Ovary (tissue), 9 donors: Measurements from ENCODE around the gene LYZ. TPM values are rescaled to one million over a fixed set of nuclear protein-coding genes. Genes with fewer than 3 reads are reported as not detected.

ENCODE experiments used
- DNase-seq, 5 donors: peaks; one replicate each; pipeline ENCODE4 v3.0.0-alpha.2; 2019 to 2020
- H3K27ac ChIP-seq, 2 donors: fragments of 200-600 bp; one replicate each; pipeline versions ENCODE4 v1.5.1 to v1.8.0; 2019 to 2022
- H3K27me3 ChIP-seq: fragments of 200-600 bp; one replicate; pipeline ENCODE4 v1.8.0; 2022
- H3K36me3 ChIP-seq: fragments of 200-600 bp; sonication (generic); one replicate; pipeline ENCODE4 v1.5.1; 2019
- H3K4me1 ChIP-seq: one replicate; pipeline ENCODE4 v1.8.1; 2013; ENCODE audit warnings: mild to moderate bottlenecking, moderate library complexity; ENCODE audit not compliant: insufficient read depth
- H3K4me3 ChIP-seq: fragments of 200-600 bp; sonication (generic); one replicate; pipeline ENCODE4 v1.5.1; 2017
- H3K9me3 ChIP-seq, 2 donors: fragments of 200-600 bp in 1 of 2; sonication (generic) in 1 of 2; one replicate each; pipeline versions ENCODE4 v1.5.1 to v1.8.1; 2013 to 2019; ENCODE audit warnings: mild to moderate bottlenecking in 1 of 2, moderate library complexity in 1 of 2
- EP300 ChIP-seq: sonication (generic); formaldehyde crosslinking; IDR thresholded peaks from one replicate; pipeline ENCODE4 v1.6.1; 2017; ENCODE audit warnings: antibody characterized with exemption
- POLR2A ChIP-seq: fragments of 450-650 bp; IDR thresholded peaks from one replicate; pipeline ENCODE4 v1.6.1; 2017; ENCODE audit warnings: antibody characterized with exemption, mild to moderate bottlenecking, moderate library complexity
- WGBS, 3 donors: extraction: QIAGEN DNeasy Blood & Tissue Kit in 1 of 3; methylation state at CpG; one replicate each; pipeline versions ENCODE4 v1.1.5 to v1.1.7; 2013 to 2017; 5-methylcytosine and 5-hydroxymethylcytosine counted together
- intact Hi-C, 4 donors: fragments of 100-400 bp; cut with DNase I; formaldehyde crosslinking; loops; one replicate each; pipeline versions ENCODE4 v1.11.0 to v1.15.1; 2022 to 2023
- polyA plus RNA-seq, 2 donors: library from polyadenylated mRNA; stranded (reverse); fragments of 200-250 nt in 1 of 2; fragments of 350-450 nt in 1 of 2; fragmentation: Illumina TruSeq in 1 of 2; extraction: RNeasy Lipid Tissue Mini Kit (QIAGEN cat#74804) in 1 of 2; gene quantifications; one replicate each; pipeline ENCODE4 v1.2.3, GENCODE V29; 2013 to 2014
- small RNA-seq: library from RNA; depleted of rRNA; stranded (forward); fragments of <200 nt; gene quantifications from one replicate; pipeline ENCODE3, GENCODE V24; 2016
- total RNA-seq, 7 donors: library from RNA; depleted of rRNA in 2 of 7; stranded (reverse); fragments of >200 nt in 2 of 7; fragmentation: NEBNext Ultra II Directional in 3 of 7; extraction: Animal tissue kit (Norgen Biotek cat#: 25700) in 3 of 7; gene quantifications; one replicate each; pipeline versions ENCODE4 v1.1.0 to v1.2.4, GENCODE V29; 2016 to 2023
- TF ChIP-seq, protein P1 (sequence below), 3 donors: fragments of 450-650 bp in 2 of 3; fragments of 200-600 bp in 1 of 3; IDR thresholded peaks; one replicate each; pipeline versions ENCODE4 v1.5.1 to v1.8.0; 2016 to 2022; ENCODE audit warnings: antibody characterized with exemption in 3 of 3, mild to moderate bottlenecking in 1 of 3
- donor health status: DM: no; HTN: no; CAD: no; lungs with moderate emphysema.
- donor health status: DM: no; HTN: no; CAD: no.
- donor health status: Bipolar disorder and iron deficiency.
- donor health status: DM: yes; HTN: yes; CAD: no.
- donor health status: DM: no; HTN: no; CAD: no.
- donor health status: DM: yes; HTN: yes; CAD: no.

LYZ gene
- total and polyA plus RNA-seq, 9 donors: 6.5 to 233 (median 14.2) TPM

DNA sequence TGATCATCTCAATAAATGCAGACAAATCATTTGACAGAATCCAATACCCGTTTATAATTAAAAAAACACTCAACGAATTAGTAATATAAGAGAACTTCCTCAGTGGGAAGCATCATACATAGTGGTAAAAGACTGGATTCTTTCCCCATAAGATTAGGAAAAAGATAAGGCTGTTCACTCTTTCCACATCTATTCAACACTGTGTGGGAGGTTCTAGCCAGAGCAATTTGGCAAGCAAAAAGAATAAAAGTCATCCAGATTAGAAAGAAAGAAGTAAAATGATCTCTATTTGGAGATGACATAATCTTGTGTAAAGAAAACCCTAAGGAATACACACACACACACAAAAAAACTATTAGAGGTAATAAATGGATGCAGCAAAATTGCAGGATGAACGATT, 49.8 kb downstream of the LYZ start:
- Histone ChIP-seq H3K4me1 (no peaks in the 10 kb centered on the region), H3K4me3 (no peak overlapping the region), H3K27me3 (no peaks in the 10 kb centered on the region), H3K9me3 (no peaks in the 10 kb centered on the region), H3K27ac (no peak overlapping the region), H3K36me3 (no peaks in the 10 kb centered on the region)
- no peak for TF ChIP-seq EP300
- TF ChIP-seq, protein P1, sequence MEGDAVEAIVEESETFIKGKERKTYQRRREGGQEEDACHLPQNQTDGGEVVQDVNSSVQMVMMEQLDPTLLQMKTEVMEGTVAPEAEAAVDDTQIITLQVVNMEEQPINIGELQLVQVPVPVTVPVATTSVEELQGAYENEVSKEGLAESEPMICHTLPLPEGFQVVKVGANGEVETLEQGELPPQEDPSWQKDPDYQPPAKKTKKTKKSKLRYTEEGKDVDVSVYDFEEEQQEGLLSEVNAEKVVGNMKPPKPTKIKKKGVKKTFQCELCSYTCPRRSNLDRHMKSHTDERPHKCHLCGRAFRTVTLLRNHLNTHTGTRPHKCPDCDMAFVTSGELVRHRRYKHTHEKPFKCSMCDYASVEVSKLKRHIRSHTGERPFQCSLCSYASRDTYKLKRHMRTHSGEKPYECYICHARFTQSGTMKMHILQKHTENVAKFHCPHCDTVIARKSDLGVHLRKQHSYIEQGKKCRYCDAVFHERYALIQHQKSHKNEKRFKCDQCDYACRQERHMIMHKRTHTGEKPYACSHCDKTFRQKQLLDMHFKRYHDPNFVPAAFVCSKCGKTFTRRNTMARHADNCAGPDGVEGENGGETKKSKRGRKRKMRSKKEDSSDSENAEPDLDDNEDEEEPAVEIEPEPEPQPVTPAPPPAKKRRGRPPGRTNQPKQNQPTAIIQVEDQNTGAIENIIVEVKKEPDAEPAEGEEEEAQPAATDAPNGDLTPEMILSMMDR (IDR thresholded peaks at IDR 0.05): no peak
- TF ChIP-seq POLR2A: no peak
- no peak for DNase-seq
- intact Hi-C loops: loop anchor here in 1 of 4 donors (10.0 kb wide), 1 partner anchor 247 kb away; no protein-coding TSS in a partner anchor
- 89 to 94% (median 90%) methylated on average over 3 of the region's 3 CpGs for WGBS, 3 donors

DNA sequence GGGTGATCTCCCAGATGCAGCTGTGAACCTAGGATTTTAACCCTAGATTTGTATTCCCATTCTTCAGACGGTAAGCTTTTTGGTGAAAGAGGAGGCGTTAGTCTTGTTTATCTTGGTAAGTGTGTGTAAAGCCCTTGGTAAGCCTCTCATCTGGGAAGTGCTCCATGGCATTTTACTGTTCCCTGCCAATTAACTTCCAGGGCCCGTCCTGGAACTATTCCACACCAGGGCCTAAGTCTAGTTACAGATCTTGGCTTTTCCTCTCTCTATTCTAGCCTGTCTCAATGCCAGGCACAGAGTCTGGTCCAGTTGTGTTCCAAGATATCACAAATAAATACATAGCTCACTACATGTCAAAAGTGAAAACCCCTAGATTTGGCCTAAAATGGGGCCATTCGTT, 53.8 kb downstream of the LYZ start:
- Histone ChIP-seq H3K27ac (no peak overlapping the region), H3K27me3 (no peaks in the 10 kb centered on the region), H3K9me3 (no peaks in the 10 kb centered on the region), H3K36me3 (no peaks in the 10 kb centered on the region), H3K4me1 (no peaks in the 10 kb centered on the region), H3K4me3 (no peak overlapping the region)
- WGBS, 3 donors: 82 to 89% (median 87%) methylated on average over 4 of the region's 4 CpGs
- intact Hi-C loops: loop anchor here in 1 of 4 donors (5.0 kb wide), 1 partner anchor 1005 kb away; no protein-coding TSS in a partner anchor
- DNase-seq: no peak
- TF ChIP-seq, protein P1 (IDR thresholded peaks at IDR 0.05): no peak
- TF ChIP-seq POLR2A: no peak
- no peak for TF ChIP-seq EP300

Small RNA genes within 50 kb of the gene (small RNA-seq; reads per million reads assigned to genes)
- not detected for gene RN7SL804P

Other genes starting within 250 kb of the LYZ start
- 10 to 100 TPM; 46.2 to 98.0 (median 74.2) TPM for gene CPSF6, start 108.8 kb upstream of the LYZ start, total RNA-seq
- 10 to 100 TPM; 24.7 to 42.0 TPM for gene CPSF6, start 108.8 kb upstream of the LYZ start, polyA plus RNA-seq
- 10 to 100 TPM in 5 of 7 donors, 1 to 10 TPM in 2; 5.7 to 26.0 (median 12.5) TPM for gene YEATS4, start 11.4 kb downstream of the LYZ start, total RNA-seq
- gene YEATS4, start 11.4 kb downstream of the LYZ start, polyA plus RNA-seq: 10 to 100 TPM; 11.8 to 23.6 TPM
- gene FRS2, start 122.0 kb downstream of the LYZ start, total RNA-seq: 10 to 100 TPM; 39.9 to 64.2 (median 45.7) TPM
- 10 to 100 TPM; 15.5 to 22.8 TPM for gene FRS2, start 122.0 kb downstream of the LYZ start, polyA plus RNA-seq
- 100 to 1,000 TPM in 6 of 7 donors, 10 to 100 TPM in 1; 86.0 to 141 (median 109) TPM for gene CCT2, start 237.1 kb downstream of the LYZ start, total RNA-seq
- gene CCT2, start 237.1 kb downstream of the LYZ start, polyA plus RNA-seq: 100 to 1,000 TPM in 1 of 2 donors, 10 to 100 TPM in 1; 68.1 to 115 TPM